Gastrocnemius medialis (tissue), 4 donors: ENCODE measurements around the gene PRDM10.

ENCODE experiments used
- CTCF ChIP-seq, 5 experiments: fragments of 450-650 bp in 3 of 5; fragments of 200-600 bp in 2 of 5; sonication (generic) in 2 of 5; IDR thresholded peaks in 4 of 5; conservative IDR thresholded peaks in 1 of 5; 1 replicate in 4 of 5; 2 replicates in 1 of 5; pipeline ENCODE4 v1.5.1; 2016 to 2019; ENCODE audit warnings: antibody characterized with exemption in 5 of 5, mild to moderate bottlenecking in 3 of 5, moderate library complexity in 3 of 5
- POLR2A ChIP-seq, 2 donors: fragments of 450-650 bp; IDR thresholded peaks; one replicate each; pipeline ENCODE4 v1.6.1; 2017; ENCODE audit warnings: antibody characterized with exemption in 2 of 2, mild to moderate bottlenecking in 2 of 2, moderate library complexity in 2 of 2

DNA sequence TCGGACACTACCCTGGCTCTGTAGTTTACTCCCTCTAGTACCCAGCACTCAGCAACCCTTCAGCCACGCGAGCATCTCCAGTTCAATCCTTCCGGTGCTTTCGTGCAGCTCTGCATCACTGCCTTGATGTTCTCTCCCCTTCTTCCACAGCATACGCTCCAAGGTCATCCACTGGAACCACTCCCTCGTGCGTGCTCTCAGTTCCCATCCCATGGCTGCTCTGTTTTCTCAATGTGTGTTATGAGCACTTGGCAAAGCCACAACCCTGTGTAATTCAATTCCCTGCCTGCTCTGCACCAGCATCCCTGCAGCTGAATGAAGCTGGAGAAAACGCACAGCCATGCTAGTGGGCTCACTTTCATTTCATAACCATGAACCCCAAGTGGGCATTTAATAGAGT, 68.7 kb downstream of the PRDM10 start:
- TF ChIP-seq POLR2A (IDR thresholded peaks at IDR 0.05), result no peak
- TF ChIP-seq CTCF (IDR thresholded peaks at IDR 0.05 in 4 of 5, conservative IDR thresholded peaks at IDR 0.05 in 1 of 5), result no peak
